SW 1271 (cell line): Measurements from ENCODE around the gene STXBP6.
"Not testable (repeated sequence)": the region's sequence is repeated elsewhere in the genome, so short reads cannot be mapped to it uniquely, and the experiment has no call there.

Source experiments
- DNase-seq, 2 experiments: peaks; one replicate each; lab custom pipeline; 2025; lab: John Stamatoyannopoulos, UW

STXBP6 gene

GRCh38 chr14:24954700-24955037, 95.3 kb downstream of the STXBP6 start:
- DNase-seq, result no peak

GRCh38 chr14:24954037-24954699, 95.8 kb downstream of the STXBP6 start:
- no peak for DNase-seq

DNA sequence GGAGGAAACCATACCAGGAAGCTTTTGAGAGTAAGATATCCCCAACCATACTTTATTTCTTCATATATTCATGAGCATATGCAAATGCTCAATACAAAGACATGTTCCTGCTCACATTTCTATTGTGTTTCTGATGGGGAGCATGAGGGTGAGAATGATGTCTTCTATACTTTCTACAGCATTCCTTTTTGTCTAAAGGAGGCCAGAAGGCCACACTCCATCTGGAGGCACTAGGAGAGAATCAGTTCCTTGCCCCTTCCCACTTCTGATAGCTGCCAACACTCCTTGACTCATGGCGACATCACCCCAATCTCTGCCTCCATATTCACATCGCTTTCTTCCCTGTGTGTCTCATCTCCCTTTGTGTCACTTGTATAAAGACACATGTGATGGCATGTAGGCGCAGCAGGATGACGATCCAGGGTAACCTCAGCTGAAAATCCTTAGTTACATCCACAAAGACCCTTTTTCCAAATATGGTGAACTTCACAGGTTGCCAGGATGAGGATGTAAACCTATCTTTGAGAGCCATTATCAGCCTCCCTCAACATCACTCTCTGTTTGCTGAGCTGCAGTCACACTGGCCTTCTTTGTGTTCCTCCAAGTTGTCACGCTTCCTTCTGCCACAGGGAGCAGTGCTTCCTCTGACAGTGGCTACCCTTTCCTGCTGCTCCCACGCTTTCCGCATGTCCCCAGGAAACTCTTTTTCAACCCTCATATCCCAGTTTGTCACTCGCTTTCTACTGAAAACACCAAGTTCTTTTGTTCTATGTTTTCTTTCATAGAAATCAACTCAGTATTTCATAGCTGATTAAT, 96.9 kb downstream of the STXBP6 start:
- DNase-seq, result peak in 1 of 2 experiments; percentile 28

DNA sequence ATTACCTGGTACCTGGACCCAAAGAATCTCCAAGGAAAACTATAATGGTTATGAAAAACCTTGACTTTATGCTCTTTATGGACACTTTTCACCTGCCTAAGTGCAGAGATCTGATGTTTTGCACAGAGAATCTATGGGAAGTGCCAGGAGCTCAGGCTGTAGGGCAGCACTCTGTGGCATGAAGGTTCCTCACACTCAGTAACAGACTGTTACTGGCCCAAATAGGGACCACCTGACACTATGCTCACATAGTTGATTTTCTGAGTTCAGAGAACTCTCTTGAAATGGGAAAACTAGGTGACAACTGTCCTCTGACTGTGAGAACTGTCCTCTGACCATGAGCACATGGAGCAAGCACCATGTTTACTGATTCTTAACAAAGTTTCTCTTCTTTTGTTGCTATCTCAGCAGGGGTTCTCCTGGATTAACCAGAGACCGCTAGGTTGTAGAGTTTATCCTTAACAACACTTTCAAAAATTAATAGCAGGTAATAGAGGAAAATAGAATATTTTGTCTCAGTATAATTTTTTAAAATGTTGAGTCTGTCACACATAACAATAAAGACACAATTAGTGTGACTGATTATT, 101.6 kb downstream of the STXBP6 start:
- DNase-seq, result no peak

DNA sequence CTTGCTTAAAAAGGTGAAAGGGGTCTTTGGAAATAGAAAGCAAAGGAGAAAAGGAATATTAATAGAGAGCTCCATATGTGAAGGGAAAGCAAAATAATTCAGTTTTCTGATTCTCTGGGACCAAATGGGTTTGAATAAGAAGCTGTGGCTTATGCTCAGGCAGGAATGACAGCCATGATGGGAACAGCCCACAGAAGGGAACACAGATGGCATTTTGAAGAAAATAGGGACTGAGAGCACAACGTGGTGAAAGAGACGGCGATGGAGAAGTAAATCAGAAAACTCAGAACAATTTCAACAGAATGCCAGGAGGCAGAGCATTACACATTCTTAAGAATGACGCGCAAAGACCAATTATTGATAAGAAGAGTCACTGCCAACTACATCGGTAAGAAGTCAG, 102.8 kb downstream of the STXBP6 start:
- DNase-seq, result no peak

DNA sequence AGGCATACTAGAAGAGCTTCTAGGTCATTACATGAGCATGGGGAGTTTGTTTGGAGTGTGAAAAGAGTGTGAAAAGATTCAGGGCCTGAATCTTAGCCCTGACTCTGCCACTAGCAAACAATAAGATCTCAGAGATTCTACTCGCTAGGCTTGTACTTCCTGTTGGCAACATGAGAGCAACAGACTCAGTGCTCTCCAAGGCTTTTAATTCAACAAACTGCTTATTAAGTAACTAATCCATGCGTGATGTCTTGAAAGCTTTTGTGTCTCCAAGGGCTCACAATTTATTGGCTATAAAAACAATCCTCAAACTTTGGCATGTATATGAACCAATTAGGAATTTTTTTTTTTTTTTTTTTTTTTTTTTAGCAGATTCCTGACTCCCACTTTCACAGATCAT, 105.1 kb downstream of the STXBP6 start:
- no peak for DNase-seq

DNA sequence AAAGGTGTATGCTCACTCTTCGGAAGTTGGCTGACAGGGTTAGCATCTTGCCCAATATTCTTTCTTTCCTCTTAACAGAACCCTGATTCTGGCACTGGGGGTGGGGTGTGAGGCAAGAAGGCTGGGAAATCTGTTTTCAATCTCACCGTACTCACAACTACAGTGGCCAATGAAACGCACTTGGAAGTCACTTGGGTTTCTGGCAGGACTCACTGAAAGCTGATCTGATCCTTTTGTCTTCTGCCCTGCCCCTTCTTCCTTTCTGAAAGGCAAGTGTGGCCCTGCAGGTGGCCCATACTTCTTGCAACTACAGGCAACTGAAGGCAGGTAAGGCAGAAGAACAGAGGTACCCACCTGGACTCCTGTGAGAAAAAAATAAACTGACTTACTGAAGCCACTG, 106.9 kb downstream of the STXBP6 start:
- no peak for DNase-seq

- no peak for DNase-seq
Observed at GRCh38 chr14:24941719-24942118, 108.2 kb downstream of the STXBP6 start.

DNA sequence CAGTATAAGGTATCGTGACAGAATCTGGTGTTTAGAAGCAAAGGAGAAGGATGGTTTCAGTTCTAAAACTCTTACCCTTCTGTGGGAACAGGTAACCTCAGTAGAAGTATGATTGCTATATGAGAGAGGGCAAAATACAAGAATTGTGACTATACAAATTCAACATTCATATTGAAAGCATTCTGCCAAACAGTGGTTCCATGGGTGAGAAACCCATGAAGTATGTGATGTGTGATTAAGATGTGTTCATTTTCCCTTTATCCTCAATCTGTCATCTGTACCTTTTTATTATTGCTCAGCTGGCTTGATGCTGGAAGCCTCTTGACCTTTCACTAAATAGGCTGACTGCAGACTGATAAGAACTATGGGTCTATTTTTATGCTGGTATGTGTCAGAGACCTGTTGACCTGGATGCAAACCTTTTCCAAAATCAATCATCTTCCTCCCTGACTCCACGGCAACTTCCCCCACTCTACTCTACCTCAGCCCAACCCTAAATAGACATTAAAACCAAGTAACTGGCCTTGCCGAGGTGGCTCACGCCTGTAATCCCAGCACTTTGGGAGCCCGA, 109.6 kb downstream of the STXBP6 start:
- DNase-seq, result no peak

DNA sequence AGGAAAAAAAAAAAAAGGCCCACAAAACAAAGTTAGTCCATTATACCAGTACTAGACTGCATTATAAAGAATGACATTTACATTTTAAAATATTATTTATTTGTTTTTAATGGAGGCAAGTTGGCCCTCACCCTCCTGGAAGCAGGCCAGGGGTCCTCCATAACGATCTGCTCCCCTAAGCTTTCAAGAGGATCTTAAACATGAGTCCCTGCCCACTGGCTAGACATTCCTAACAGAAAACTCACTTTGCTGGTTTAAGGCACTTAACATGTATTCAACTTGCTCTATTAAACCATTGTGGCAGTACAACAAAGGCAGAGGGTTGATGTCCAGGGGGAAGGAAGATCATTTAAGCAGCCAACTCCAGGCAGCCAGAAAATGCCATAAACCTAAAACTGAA, 111.4 kb downstream of the STXBP6 start:
- no peak for DNase-seq

GRCh38 chr14:24937300-24937699, 112.6 kb downstream of the STXBP6 start:
- DNase-seq, result no peak

- DNase-seq, result not testable (repeated sequence)
Observed at GRCh38 chr14:24936773-24937172, 113.2 kb downstream of the STXBP6 start.

GRCh38 chr14:24935796-24936195, 114.2 kb downstream of the STXBP6 start:
- DNase-seq, result no peak

GRCh38 chr14:24928386-24928900, 121.5 kb downstream of the STXBP6 start:
- no peak for DNase-seq

DNA sequence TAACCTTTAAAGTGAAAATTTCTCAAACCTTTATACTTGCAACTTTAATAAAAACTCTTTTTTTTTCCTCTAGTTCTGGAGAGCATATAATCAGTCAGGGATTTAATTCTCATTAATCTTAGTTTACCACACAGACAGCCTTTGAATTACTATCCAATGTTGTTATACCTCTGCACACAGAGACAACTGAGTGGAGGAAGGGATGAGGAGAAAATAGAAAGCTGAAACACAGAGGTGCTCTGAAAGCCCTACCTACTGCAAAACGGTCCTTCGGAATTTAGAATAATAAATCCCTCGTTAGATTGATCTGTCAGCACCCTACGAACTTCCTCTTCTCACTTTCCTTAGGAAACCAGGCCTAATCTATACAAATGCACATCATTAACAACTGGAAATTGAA, 122.1 kb downstream of the STXBP6 start:
- DNase-seq, result no peak

- no peak for DNase-seq
Observed at GRCh38 chr14:24925771-24926374, 124.1 kb downstream of the STXBP6 start.

- DNase-seq, result no peak
Observed at GRCh38 chr14:24924544-24924943, 125.4 kb downstream of the STXBP6 start.

DNA sequence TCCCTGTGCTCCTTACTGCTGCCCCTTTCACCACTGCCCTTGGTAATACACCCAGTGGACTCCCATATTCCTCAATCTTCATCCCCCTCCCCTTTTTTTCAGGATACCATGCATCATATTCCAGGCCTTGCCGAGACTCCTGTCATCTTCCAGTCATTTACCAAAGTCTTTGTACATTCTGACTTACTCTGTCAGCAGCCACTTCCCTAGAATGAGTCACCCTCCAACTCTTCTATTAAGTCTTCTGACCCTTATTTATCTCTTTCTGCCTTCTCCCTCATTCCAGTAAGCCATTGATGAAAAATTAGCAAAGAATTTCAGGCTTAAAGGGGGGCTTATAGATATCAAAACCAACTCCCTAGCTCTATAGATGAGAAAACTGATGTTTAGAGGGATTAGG, 128.0 kb downstream of the STXBP6 start:
- peak in 1 of 2 experiments; percentile 21 for DNase-seq

- DNase-seq, result no peak
Observed at GRCh38 chr14:24920265-24921075, 129.5 kb downstream of the STXBP6 start.

GRCh38 chr14:24918822-24919221, 131.1 kb downstream of the STXBP6 start:
- no peak for DNase-seq

- no peak for DNase-seq
Observed at GRCh38 chr14:24915958-24916595, 133.9 kb downstream of the STXBP6 start.
